Suprapubic skin (tissue), 4 donors: ENCODE measurements around the gene GRIP2. TPM values are rescaled to one million over a fixed set of nuclear protein-coding genes. Genes with fewer than 3 reads are reported as not detected.

ENCODE experiments used
- DNase-seq, 2 donors: peaks; one replicate each; pipeline ENCODE4 v3.0.0-alpha.2; 2019; ENCODE audit warnings: low spot score in 2 of 2
- H3K27ac ChIP-seq: fragments of 200-600 bp; sonication (generic); one replicate; pipeline ENCODE4 v1.5.1; 2019
- H3K27me3 ChIP-seq: fragments of 200-600 bp; sonication (generic); one replicate; pipeline ENCODE4 v1.5.1; 2019
- H3K36me3 ChIP-seq: fragments of 200-600 bp; sonication (generic); one replicate; pipeline ENCODE4 v1.5.1; 2019
- H3K4me1 ChIP-seq: fragments of 200-600 bp; sonication (generic); one replicate; pipeline ENCODE4 v1.5.1; 2019
- H3K4me3 ChIP-seq: fragments of 200-600 bp; sonication (generic); one replicate; pipeline ENCODE4 v1.5.1; 2019; ENCODE audit warnings: mild to moderate bottlenecking
- H3K9me3 ChIP-seq: fragments of 200-600 bp; sonication (generic); one replicate; pipeline ENCODE4 v1.5.1; 2019
- EP300 ChIP-seq: sonication (generic); formaldehyde crosslinking; IDR thresholded peaks from one replicate; pipeline ENCODE4 v1.6.1; 2017; ENCODE audit warnings: antibody characterized with exemption
- POLR2A ChIP-seq, 2 donors: fragments of 450-650 bp; IDR thresholded peaks; one replicate each; pipeline ENCODE4 v1.6.1; 2017; ENCODE audit warnings: antibody characterized with exemption in 2 of 2, mild to moderate bottlenecking in 2 of 2, moderate library complexity in 2 of 2
- POLR2AphosphoS5 ChIP-seq, 3 donors: sonication (generic); formaldehyde crosslinking; IDR thresholded peaks; one replicate each; pipeline ENCODE4 v1.6.1; 2017; ENCODE audit warnings: antibody characterized with exemption in 3 of 3
- WGBS: methylation state at CpG from one replicate; pipeline ENCODE4 v1.1.5; 2018; 5-methylcytosine and 5-hydroxymethylcytosine counted together
- total RNA-seq, 4 donors: library from RNA; depleted of rRNA; stranded (reverse); fragments of >200 nt; gene quantifications; one replicate each; pipeline ENCODE4 v1.1.0, GENCODE V29; 2016
- TF ChIP-seq, protein P1 (sequence below), 2 donors: fragments of 200-600 bp in 1 of 2; fragments of 450-650 bp in 1 of 2; sonication (generic) in 1 of 2; IDR thresholded peaks; one replicate each; pipeline ENCODE4 v1.5.1; 2016 to 2019; ENCODE audit warnings: antibody characterized with exemption in 2 of 2, mild to moderate bottlenecking in 1 of 2, moderate library complexity in 1 of 2

GRIP2 gene
- total RNA-seq, 4 donors from 2014 or later: 0.65 to 5.8 (median 3.0) TPM

GRCh38 chr3:14554715-14555114 lies 14.6 kb upstream of the GRIP2 start:
- no peak for TF ChIP-seq EP300
- TF ChIP-seq POLR2AphosphoS5 (IDR thresholded peaks at IDR 0.05): no peak
- no peak for TF ChIP-seq POLR2A (IDR thresholded peaks at IDR 0.05)
- H3K27ac ChIP-seq: no peak overlapping the region
- 54% methylated on average over 3 of the region's 3 CpGs for WGBS
- peaks cover 21% of the 10 kb centered on the region for H3K4me1 ChIP-seq
- H3K4me3 ChIP-seq: no peak overlapping the region
- H3K9me3 ChIP-seq: no peaks in the 10 kb centered on the region
- DNase-seq: no peak
- H3K27me3 ChIP-seq: peaks cover 21% of the 10 kb centered on the region
- no peaks in the 10 kb centered on the region for H3K36me3 ChIP-seq

DNA sequence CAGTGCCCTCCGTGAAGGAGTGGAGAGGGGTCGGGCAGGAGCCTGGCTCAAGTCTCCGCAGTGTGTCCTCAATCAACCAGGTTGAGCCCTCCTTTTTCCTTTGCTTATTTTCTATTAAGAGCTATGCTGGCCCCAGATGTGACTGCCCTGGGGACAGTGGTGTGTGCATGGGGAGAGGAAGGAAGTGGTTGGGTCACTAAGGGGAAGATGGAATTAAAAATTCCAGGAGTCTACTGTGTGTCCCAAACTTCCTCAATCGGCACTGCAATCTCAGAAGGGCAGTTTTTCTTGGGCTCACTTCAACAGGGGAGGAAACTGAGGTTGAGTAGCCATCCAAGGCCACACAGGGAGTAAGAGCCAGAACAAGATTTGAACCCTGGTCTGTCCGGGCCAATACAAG lies 13.7 kb upstream of the GRIP2 start:
- H3K9me3 ChIP-seq: no peaks in the 10 kb centered on the region
- peaks cover 21% of the 10 kb centered on the region for H3K4me1 ChIP-seq
- peaks cover 21% of the 10 kb centered on the region for H3K27me3 ChIP-seq
- WGBS: 59% methylated on average over 5 of the region's 5 CpGs
- TF ChIP-seq POLR2A (IDR thresholded peaks at IDR 0.05) (no peak), EP300 (no peak), POLR2AphosphoS5 (IDR thresholded peaks at IDR 0.05) (no peak)
- TF ChIP-seq, protein P1, sequence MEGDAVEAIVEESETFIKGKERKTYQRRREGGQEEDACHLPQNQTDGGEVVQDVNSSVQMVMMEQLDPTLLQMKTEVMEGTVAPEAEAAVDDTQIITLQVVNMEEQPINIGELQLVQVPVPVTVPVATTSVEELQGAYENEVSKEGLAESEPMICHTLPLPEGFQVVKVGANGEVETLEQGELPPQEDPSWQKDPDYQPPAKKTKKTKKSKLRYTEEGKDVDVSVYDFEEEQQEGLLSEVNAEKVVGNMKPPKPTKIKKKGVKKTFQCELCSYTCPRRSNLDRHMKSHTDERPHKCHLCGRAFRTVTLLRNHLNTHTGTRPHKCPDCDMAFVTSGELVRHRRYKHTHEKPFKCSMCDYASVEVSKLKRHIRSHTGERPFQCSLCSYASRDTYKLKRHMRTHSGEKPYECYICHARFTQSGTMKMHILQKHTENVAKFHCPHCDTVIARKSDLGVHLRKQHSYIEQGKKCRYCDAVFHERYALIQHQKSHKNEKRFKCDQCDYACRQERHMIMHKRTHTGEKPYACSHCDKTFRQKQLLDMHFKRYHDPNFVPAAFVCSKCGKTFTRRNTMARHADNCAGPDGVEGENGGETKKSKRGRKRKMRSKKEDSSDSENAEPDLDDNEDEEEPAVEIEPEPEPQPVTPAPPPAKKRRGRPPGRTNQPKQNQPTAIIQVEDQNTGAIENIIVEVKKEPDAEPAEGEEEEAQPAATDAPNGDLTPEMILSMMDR (IDR thresholded peaks at IDR 0.05): no peak
- H3K27ac ChIP-seq: no peak overlapping the region
- H3K4me3 ChIP-seq: no peak overlapping the region
- no peak for DNase-seq
- H3K36me3 ChIP-seq: no peaks in the 10 kb centered on the region

GRCh38 chr3:14552717-14553116 lies 12.6 kb upstream of the GRIP2 start:
- no peaks in the 10 kb centered on the region for H3K36me3 ChIP-seq
- H3K9me3 ChIP-seq: no peaks in the 10 kb centered on the region
- no peak overlapping the region for H3K27ac ChIP-seq
- no peak overlapping the region for H3K4me3 ChIP-seq
- 98% methylated on average over 4 of the region's 4 CpGs for WGBS
- TF ChIP-seq EP300 (no peak), POLR2AphosphoS5 (IDR thresholded peaks at IDR 0.05) (no peak)
- H3K4me1 ChIP-seq: peaks cover 30% of the 10 kb centered on the region
- no peak for DNase-seq
- peaks cover 21% of the 10 kb centered on the region for H3K27me3 ChIP-seq

DNA sequence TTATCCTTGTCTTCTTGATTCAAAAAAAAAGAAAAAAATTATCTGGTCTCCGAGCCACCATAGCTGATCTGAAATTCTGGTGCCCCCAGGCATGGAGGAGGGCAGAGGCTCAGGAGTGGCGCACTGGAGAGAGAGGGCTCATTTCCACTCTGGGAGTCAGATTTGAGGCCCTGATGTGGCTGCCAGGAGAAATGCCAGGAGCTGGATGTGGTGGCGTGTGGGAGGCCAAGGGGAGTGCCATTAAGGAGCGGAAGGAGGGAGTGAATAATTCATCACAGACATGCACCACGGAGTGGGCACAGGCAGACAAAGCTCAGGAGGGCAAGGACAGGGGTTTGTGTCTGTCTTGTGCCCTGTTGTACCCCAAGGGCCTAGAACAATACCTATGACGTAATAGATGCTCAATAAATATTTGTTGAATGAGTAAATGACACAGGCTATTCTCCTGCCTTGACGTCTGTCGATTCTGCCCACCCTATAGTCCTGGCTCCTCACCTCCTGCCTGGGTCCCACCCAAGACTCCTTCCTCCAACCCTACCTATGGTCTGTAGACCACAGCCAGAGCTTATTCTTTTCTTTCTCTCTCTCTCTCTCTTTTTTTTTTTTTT lies 12.0 kb upstream of the GRIP2 start:
- Histone ChIP-seq H3K9me3 (no peaks in the 10 kb centered on the region), H3K27me3 (peaks cover 21% of the 10 kb centered on the region), H3K36me3 (no peaks in the 10 kb centered on the region), H3K4me1 (peaks cover 34% of the 10 kb centered on the region), H3K27ac (no peak overlapping the region), H3K4me3 (no peak overlapping the region)
- no peak for DNase-seq
- WGBS: 71% methylated on average over 8 of the region's 8 CpGs
- TF ChIP-seq, protein P1 (IDR thresholded peaks at IDR 0.05): no peak
- TF ChIP-seq POLR2A (IDR thresholded peaks at IDR 0.05) (no peak), POLR2AphosphoS5 (IDR thresholded peaks at IDR 0.05) (no peak), EP300 (no peak)

DNA sequence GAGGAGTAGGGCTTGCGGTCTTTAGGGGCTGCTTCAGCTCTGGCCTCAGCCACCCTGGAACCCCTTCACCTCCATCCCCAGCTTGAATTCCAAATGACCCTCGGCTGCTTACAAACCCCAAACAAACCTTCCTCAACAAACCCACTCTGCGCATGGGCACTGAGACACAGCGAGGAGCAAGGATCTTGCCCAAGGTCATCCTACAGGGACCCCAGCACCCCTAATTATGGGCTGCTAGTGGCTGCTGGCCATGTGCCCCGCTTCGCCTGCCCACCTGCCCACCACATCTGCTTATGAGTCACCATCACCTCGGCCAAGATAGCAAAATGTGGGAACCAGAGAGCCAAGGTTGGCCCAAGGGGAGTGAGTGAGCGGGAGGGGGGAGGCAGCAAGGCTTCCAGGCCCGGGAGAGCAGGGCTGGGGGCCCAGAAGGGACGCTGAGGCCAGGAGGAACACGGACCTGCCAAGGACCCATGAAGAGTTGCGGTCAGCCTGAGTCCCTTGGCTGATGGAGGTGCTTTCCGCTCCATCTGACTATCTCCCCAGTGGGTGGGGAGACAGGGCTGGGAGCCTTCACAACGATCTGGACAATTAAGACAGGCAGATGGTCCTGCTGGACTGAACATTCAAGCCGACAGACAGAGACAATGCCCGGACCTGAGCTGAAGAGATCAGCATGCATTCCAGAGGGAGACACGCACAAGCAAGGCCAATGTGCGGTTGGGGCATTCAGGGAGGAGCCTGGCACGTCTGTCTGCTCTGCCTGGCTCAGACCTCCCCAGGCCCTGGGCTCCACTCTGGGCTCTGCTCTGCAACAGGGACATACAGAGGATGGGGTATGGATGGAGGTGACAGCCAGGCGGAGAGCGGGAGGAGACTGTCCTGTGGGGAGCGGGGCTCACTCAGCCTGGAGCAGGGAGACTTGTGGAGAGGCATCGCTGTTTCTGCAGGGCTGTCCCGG lies 10.8 kb upstream of the GRIP2 start:
- H3K4me3 ChIP-seq: no peak overlapping the region
- H3K9me3 ChIP-seq: no peaks in the 10 kb centered on the region
- H3K4me1 ChIP-seq: peaks cover 30% of the 10 kb centered on the region
- no peaks in the 10 kb centered on the region for H3K36me3 ChIP-seq
- 57% methylated on average over 22 of the region's 24 CpGs for WGBS
- no peak for DNase-seq
- H3K27ac ChIP-seq: no peak overlapping the region
- TF ChIP-seq POLR2AphosphoS5 (IDR thresholded peaks at IDR 0.05): no peak
- no peak for TF ChIP-seq EP300
- TF ChIP-seq POLR2A (IDR thresholded peaks at IDR 0.05): no peak
- TF ChIP-seq, protein P1 (IDR thresholded peaks at IDR 0.05): no peak
- peaks cover 16% of the 10 kb centered on the region for H3K27me3 ChIP-seq

- H3K27ac ChIP-seq: no peak overlapping the region
- no peak overlapping the region for H3K4me3 ChIP-seq
- H3K27me3 ChIP-seq: peaks cover 12% of the 10 kb centered on the region
- no peak for DNase-seq
- TF ChIP-seq POLR2A (IDR thresholded peaks at IDR 0.05): no peak
- TF ChIP-seq EP300: no peak
- TF ChIP-seq, protein P1 (IDR thresholded peaks at IDR 0.05): no peak
- no peak for TF ChIP-seq POLR2AphosphoS5 (IDR thresholded peaks at IDR 0.05)
- H3K9me3 ChIP-seq: no peaks in the 10 kb centered on the region
- peaks cover 23% of the 10 kb centered on the region for H3K4me1 ChIP-seq
- no peaks in the 10 kb centered on the region for H3K36me3 ChIP-seq
- 98% methylated on average over 6 of the region's 6 CpGs for WGBS
These were observed 10.0 kb upstream of the GRIP2 start for GRCh38 chr3:14550181-14550580.
